Glomerular visceral epithelial cell (primary cell): ENCODE results near the gene FIBCD1.
"Not testable (repeated sequence)": the region's sequence is repeated elsewhere in the genome, so short reads cannot be mapped to it uniquely, and the experiment has no call there.

Experiments used
- DNase-seq: peaks from one replicate; pipeline ENCODE4 v3.0.0-alpha.2; 2016; ENCODE audit errors: extremely low spot score

Gene FIBCD1

GRCh38 chr9:130973686-130974281 lies 34.7 kb upstream of the FIBCD1 start:
- DNase-seq = no peak

GRCh38 chr9:130972957-130973685 lies 34.1 kb upstream of the FIBCD1 start:
- DNase-seq = no peak

- DNase-seq = no peak
These were observed 33.4 kb upstream of the FIBCD1 start for GRCh38 chr9:130972277-130972956.

GRCh38 chr9:130971294-130971849 lies 32.3 kb upstream of the FIBCD1 start:
- no peak for DNase-seq

GRCh38 chr9:130970855-130971254 lies 31.8 kb upstream of the FIBCD1 start:
- DNase-seq = no peak

GRCh38 chr9:130970052-130970451 lies 31.0 kb upstream of the FIBCD1 start:
- DNase-seq = no peak

- no peak for DNase-seq
These were observed 26.6 kb upstream of the FIBCD1 start for GRCh38 chr9:130965680-130966079.

GRCh38 chr9:130963916-130964315 lies 24.9 kb upstream of the FIBCD1 start:
- DNase-seq = no peak

- DNase-seq = no peak
These were observed 24.4 kb upstream of the FIBCD1 start for GRCh38 chr9:130963337-130963908.

GRCh38 chr9:130962418-130963316 lies 23.6 kb upstream of the FIBCD1 start:
- DNase-seq = peak; percentile 94

GRCh38 chr9:130961511-130962300 lies 22.7 kb upstream of the FIBCD1 start:
- no peak for DNase-seq

GRCh38 chr9:130960522-130961378 lies 21.7 kb upstream of the FIBCD1 start:
- DNase-seq = no peak

- no peak for DNase-seq
These were observed 20.8 kb upstream of the FIBCD1 start for GRCh38 chr9:130959809-130960334.

GRCh38 chr9:130958564-130958963 lies 19.5 kb upstream of the FIBCD1 start:
- DNase-seq = not testable (repeated sequence)

GRCh38 chr9:130957451-130958203 lies 18.6 kb upstream of the FIBCD1 start:
- DNase-seq = no peak

GRCh38 chr9:130956636-130957450 lies 17.8 kb upstream of the FIBCD1 start:
- no peak for DNase-seq

- DNase-seq = no peak
These were observed 17.0 kb upstream of the FIBCD1 start for GRCh38 chr9:130955947-130956621.
